Measurements from ENCODE around the gene NFXL1. TPM values are rescaled to one million over a fixed set of nuclear protein-coding genes. Genes with fewer than 3 reads are reported as not detected.

Gene NFXL1
- total RNA-seq, 1 experiment from 2014 or later: 3.2 TPM

GRCh38 chr4:47913330-47913729 is 1.1 kb downstream of the NFXL1 start:
- DNase-seq (ENCODE audit: low read depth): peak; percentile 27
- in situ Hi-C loops (cut with HindIII; ENCODE audit: low pct_unique_long_range_greater_than_20kb, low sequenced_read_pairs): no loop called here

GRCh38 chr4:47907089-47907646 is 7.2 kb downstream of the NFXL1 start:
- no peak for DNase-seq (ENCODE audit: low read depth)
- in situ Hi-C loops (cut with HindIII; ENCODE audit: low pct_unique_long_range_greater_than_20kb, low sequenced_read_pairs): no loop called here

GRCh38 chr4:47899639-47900038 is 14.7 kb downstream of the NFXL1 start:
- DNase-seq (ENCODE audit: low read depth): no peak
- in situ Hi-C loops (cut with HindIII; ENCODE audit: low pct_unique_long_range_greater_than_20kb, low sequenced_read_pairs): no loop called here

GRCh38 chr4:47891928-47892327 is 22.5 kb downstream of the NFXL1 start:
- in situ Hi-C loops (cut with HindIII; ENCODE audit: low pct_unique_long_range_greater_than_20kb, low sequenced_read_pairs): no loop called here
- no peak for DNase-seq (ENCODE audit: low read depth)

GRCh38 chr4:47882228-47882627 is 32.2 kb downstream of the NFXL1 start:
- DNase-seq (ENCODE audit: low read depth): no peak
- in situ Hi-C loops (cut with HindIII; ENCODE audit: low pct_unique_long_range_greater_than_20kb, low sequenced_read_pairs): no loop called here

GRCh38 chr4:47879458-47879857 is 34.9 kb downstream of the NFXL1 start:
- in situ Hi-C loops (cut with HindIII; ENCODE audit: low pct_unique_long_range_greater_than_20kb, low sequenced_read_pairs): no loop called here
- no peak for DNase-seq (ENCODE audit: low read depth)

- no peak for DNase-seq (ENCODE audit: low read depth)
- in situ Hi-C loops (cut with HindIII; ENCODE audit: low pct_unique_long_range_greater_than_20kb, low sequenced_read_pairs): no loop called here
Measured at GRCh38 chr4:47876784-47877546, 37.4 kb downstream of the NFXL1 start.

GRCh38 chr4:47876310-47876709 is 38.1 kb downstream of the NFXL1 start:
- in situ Hi-C loops (cut with HindIII; ENCODE audit: low pct_unique_long_range_greater_than_20kb, low sequenced_read_pairs): no loop called here
- DNase-seq (ENCODE audit: low read depth): no peak

- in situ Hi-C loops (cut with HindIII; ENCODE audit: low pct_unique_long_range_greater_than_20kb, low sequenced_read_pairs): no loop called here
Measured at GRCh38 chr4:47873877-47874541, 40.4 kb downstream of the NFXL1 start.

GRCh38 chr4:47863486-47863885 is 50.9 kb downstream of the NFXL1 start:
- DNase-seq (ENCODE audit: low read depth): no peak
- in situ Hi-C loops (cut with HindIII; ENCODE audit: low pct_unique_long_range_greater_than_20kb, low sequenced_read_pairs): no loop called here

More at GRCh38 chr4:47873877-47874541, 40.4 kb downstream of the NFXL1 start:
- DNase-seq (ENCODE audit: low read depth): no peak

- in situ Hi-C loops (cut with HindIII; ENCODE audit: low pct_unique_long_range_greater_than_20kb, low sequenced_read_pairs): no loop called here
- no peak for DNase-seq (ENCODE audit: low read depth)
Measured at GRCh38 chr4:47862297-47862696, 52.1 kb downstream of the NFXL1 start.

- DNase-seq (ENCODE audit: low read depth): no peak
- in situ Hi-C loops (cut with HindIII; ENCODE audit: low pct_unique_long_range_greater_than_20kb, low sequenced_read_pairs): no loop called here
Measured at GRCh38 chr4:47860305-47860704, 54.1 kb downstream of the NFXL1 start.

- DNase-seq (ENCODE audit: low read depth): no peak
- in situ Hi-C loops (cut with HindIII; ENCODE audit: low pct_unique_long_range_greater_than_20kb, low sequenced_read_pairs): no loop called here
Measured at GRCh38 chr4:47858006-47858405, 56.4 kb downstream of the NFXL1 start.

GRCh38 chr4:47856713-47857112 is 57.7 kb downstream of the NFXL1 start:
- DNase-seq (ENCODE audit: low read depth): no peak
- in situ Hi-C loops (cut with HindIII; ENCODE audit: low pct_unique_long_range_greater_than_20kb, low sequenced_read_pairs): no loop called here

GRCh38 chr4:47855350-47855749 is 59.0 kb downstream of the NFXL1 start:
- in situ Hi-C loops (cut with HindIII; ENCODE audit: low pct_unique_long_range_greater_than_20kb, low sequenced_read_pairs): no loop called here
- no peak for DNase-seq (ENCODE audit: low read depth)

- no peak for DNase-seq (ENCODE audit: low read depth)
- in situ Hi-C loops (cut with HindIII; ENCODE audit: low pct_unique_long_range_greater_than_20kb, low sequenced_read_pairs): no loop called here
Measured at GRCh38 chr4:47852136-47852535, 62.2 kb downstream of the NFXL1 start.

- in situ Hi-C loops (cut with HindIII; ENCODE audit: low pct_unique_long_range_greater_than_20kb, low sequenced_read_pairs): no loop called here
- DNase-seq (ENCODE audit: low read depth): no peak
Measured at GRCh38 chr4:47849466-47849865, 64.9 kb downstream of the NFXL1 start.

GRCh38 chr4:47848041-47848440 is 66.3 kb downstream of the NFXL1 start:
- DNase-seq (ENCODE audit: low read depth): no peak
- in situ Hi-C loops (cut with HindIII; ENCODE audit: low pct_unique_long_range_greater_than_20kb, low sequenced_read_pairs): no loop called here

GRCh38 chr4:47842985-47843384 is 71.4 kb downstream of the NFXL1 start:
- in situ Hi-C loops (cut with HindIII; ENCODE audit: low pct_unique_long_range_greater_than_20kb, low sequenced_read_pairs): no loop called here

More at GRCh38 chr4:47842985-47843384, 71.4 kb downstream of the NFXL1 start:
- DNase-seq (ENCODE audit: low read depth): no peak

Data from Caki2 (cell line).